NCI-H460 (cell line): Measurements from ENCODE around the gene CHAC1. TPM values are rescaled to one million over a fixed set of nuclear protein-coding genes. Genes with fewer than 3 reads are reported as not detected.
"Not testable (repeated sequence)": the region's sequence is repeated elsewhere in the genome, so short reads cannot be mapped to it uniquely, and the experiment has no call there.

Source experiments
- DNase-seq: peaks from one replicate; pipeline ENCODE4 v3.0.0-alpha.2; 2016; ENCODE audit warnings: low read depth; ENCODE audit errors: extremely low read depth
- total RNA-seq: library from RNA; depleted of rRNA; stranded (reverse); fragments of >200 nt; shearing (Covaris generic); gene quantifications from 2 replicates; pipeline ENCODE4 v1.2.3, GENCODE V29; 2014

Gene CHAC1
- total RNA-seq, 1 experiment from 2014 or later = 61.1 TPM

GRCh38 chr15:40936709-40937666 is 16.3 kb upstream of the CHAC1 start:
- DNase-seq = no peak

GRCh38 chr15:40937762-40938535 is 15.3 kb upstream of the CHAC1 start:
- peak; percentile 74 for DNase-seq

- DNase-seq = no peak
Observed at GRCh38 chr15:40938536-40938870, 14.8 kb upstream of the CHAC1 start.

GRCh38 chr15:40940296-40940801 is 12.9 kb upstream of the CHAC1 start:
- no peak for DNase-seq

- DNase-seq = no peak
Observed at GRCh38 chr15:40941068-40941527, 12.2 kb upstream of the CHAC1 start.

- peak; percentile 58 for DNase-seq
Observed at GRCh38 chr15:40941528-40942336, 11.5 kb upstream of the CHAC1 start.

GRCh38 chr15:40942337-40942854 is 10.9 kb upstream of the CHAC1 start:
- DNase-seq = no peak

GRCh38 chr15:40942878-40943277 is 10.4 kb upstream of the CHAC1 start:
- DNase-seq = no peak

- DNase-seq = no peak
Observed at GRCh38 chr15:40943764-40944365, 9.4 kb upstream of the CHAC1 start.

- no peak for DNase-seq
Observed at GRCh38 chr15:40944510-40945296, 8.6 kb upstream of the CHAC1 start.

- no peak for DNase-seq
Observed at GRCh38 chr15:40948706-40949473, 4.4 kb upstream of the CHAC1 start.

GRCh38 chr15:40949756-40950207 is 3.5 kb upstream of the CHAC1 start:
- DNase-seq = no peak

GRCh38 chr15:40951764-40952163 is 1.5 kb upstream of the CHAC1 start:
- DNase-seq = no peak

- no peak for DNase-seq
Observed at GRCh38 chr15:40952301-40952900, 870 bp upstream of the CHAC1 start.

- no peak for DNase-seq
Observed at GRCh38 chr15:40953713-40954074, 423 bp downstream of the CHAC1 start.

GRCh38 chr15:40954158-40954848 is 1.0 kb downstream of the CHAC1 start:
- DNase-seq = not testable (repeated sequence)

- DNase-seq = no peak
Observed at GRCh38 chr15:40955141-40955903, 2.1 kb downstream of the CHAC1 start.
